Upper lobe of left lung (tissue), 6 donors: ENCODE data around the gene BLACAT1. TPM values are rescaled to one million over a fixed set of nuclear protein-coding genes. Genes with fewer than 3 reads are reported as not detected.

ENCODE experiments used
- ATAC-seq, 2 donors: fragments of 200-7000 bp; cut with Tn5 transposase; one replicate each; pipeline ENCODE4 v1.9.1; 2022; ENCODE audit warnings: mild to moderate bottlenecking in 2 of 2, moderate library complexity in 2 of 2; ENCODE audit not compliant: low FRiP score in 2 of 2
- DNase-seq, 2 donors: peaks; one replicate each; pipeline ENCODE4 v3.0.0-alpha.2; 2019 to 2020
- H3K27ac ChIP-seq, 4 donors: fragments of 200-600 bp; sonication (generic); one replicate each; pipeline ENCODE4 v1.5.1; 2016 to 2019
- H3K27me3 ChIP-seq, 4 donors: fragments of 200-600 bp; sonication (generic); one replicate each; pipeline ENCODE4 v1.5.1; 2017 to 2019
- H3K36me3 ChIP-seq, 4 donors: fragments of 200-600 bp; sonication (generic); one replicate each; pipeline ENCODE4 v1.5.1; 2016 to 2019
- H3K4me1 ChIP-seq, 4 donors: fragments of 200-600 bp; sonication (generic); one replicate each; pipeline ENCODE4 v1.5.1; 2018 to 2019
- H3K4me3 ChIP-seq, 4 donors: fragments of 200-600 bp; sonication (generic); one replicate each; pipeline ENCODE4 v1.5.1; 2017 to 2019; ENCODE audit warnings: mild to moderate bottlenecking in 2 of 4, moderate library complexity in 1 of 4
- H3K9me3 ChIP-seq, 4 donors: fragments of 200-600 bp; sonication (generic); one replicate each; pipeline ENCODE4 v1.5.1; 2018 to 2019
- EP300 ChIP-seq, 4 donors: sonication (generic); formaldehyde crosslinking; IDR thresholded peaks; one replicate each; pipeline ENCODE4 v1.5.1; 2017; ENCODE audit warnings: antibody characterized with exemption in 4 of 4, control low read depth in 2 of 4
- POLR2A ChIP-seq, 4 donors: fragments of 450-650 bp; IDR thresholded peaks; one replicate each; pipeline ENCODE4 v1.5.1; 2016 to 2017; ENCODE audit warnings: antibody characterized with exemption in 4 of 4, mild to moderate bottlenecking in 2 of 4
- POLR2AphosphoS5 ChIP-seq, 2 donors: sonication (generic); formaldehyde crosslinking; IDR thresholded peaks; one replicate each; pipeline ENCODE4 v1.5.1; 2017; ENCODE audit warnings: antibody characterized with exemption in 2 of 2
- WGBS, 2 donors: methylation state at CpG; one replicate each; pipeline ENCODE4 v1.1.5; 2017 to 2018; 5-methylcytosine and 5-hydroxymethylcytosine counted together
- total RNA-seq, 6 donors: library from RNA; depleted of rRNA in 4 of 6; stranded (reverse); fragments of >200 nt in 4 of 6; gene quantifications; one replicate each; pipeline versions ENCODE4 v1.1.0 to v1.2.1, GENCODE V29; 2016 to 2021
- TF ChIP-seq, protein P1 (sequence below), 6 experiments: fragments of 450-650 bp in 4 of 6; fragments of 200-600 bp in 2 of 6; sonication (generic) in 2 of 6; IDR thresholded peaks; one replicate each; pipeline ENCODE4 v1.5.1; 2016 to 2019; ENCODE audit warnings: antibody characterized with exemption in 6 of 6
- donor health status: DM: no; HTN: no; CAD: no; lungs with moderate emphysema.
- donor health status: DM: no; HTN: yes; CAD: no; lungs with severe emphysema.

Gene BLACAT1
- total RNA-seq, 6 donors from 2014 or later: 0.40 to 4.2 (median 1.1) TPM

DNA sequence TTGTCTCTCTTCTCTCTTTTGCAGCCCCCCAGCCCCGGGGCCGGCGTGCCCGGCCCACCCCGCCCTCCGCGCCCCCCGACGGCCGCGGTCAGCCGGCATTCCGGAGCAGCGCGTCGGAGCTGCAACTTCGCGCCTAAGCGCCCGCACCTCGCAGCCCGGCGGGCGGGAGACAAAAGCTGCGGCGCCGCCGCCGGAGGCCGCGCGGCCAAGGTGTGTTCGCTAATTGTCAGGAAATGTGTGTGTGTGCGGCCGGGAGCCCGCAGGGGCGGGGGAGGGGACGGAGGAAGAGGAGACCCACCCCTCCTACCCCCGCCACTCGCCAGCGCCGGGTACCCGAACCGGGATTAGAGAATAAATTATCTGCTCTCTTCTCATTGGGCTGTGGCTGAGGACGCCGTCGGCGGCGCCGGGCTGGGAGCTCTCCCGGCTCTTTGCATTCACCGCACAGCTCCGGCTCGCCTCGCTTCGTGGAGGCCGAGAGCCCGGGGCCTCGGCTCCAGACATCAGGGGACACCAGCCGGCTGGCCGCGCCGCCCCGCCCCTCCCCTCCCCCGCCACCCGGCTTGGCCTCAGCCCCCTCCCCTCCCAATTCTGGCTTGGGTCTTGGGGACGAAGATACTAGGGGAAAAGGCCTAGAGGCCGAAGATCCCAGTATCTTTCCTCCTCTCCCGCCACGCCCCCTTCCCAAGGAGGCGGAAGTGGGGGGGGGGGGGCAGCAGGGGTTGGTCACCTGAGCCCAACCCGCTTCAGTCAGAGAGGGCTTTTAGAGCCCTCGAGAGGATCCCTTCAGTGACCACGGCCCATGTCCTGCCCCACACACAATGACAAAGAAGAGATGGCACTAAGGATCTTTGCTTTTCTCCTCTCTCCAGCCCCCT lies 1.3 kb upstream of the BLACAT1 start:
- Histone ChIP-seq H3K4me1 (peaks cover 16 to 30% (median 22%) of the 10 kb centered on the region in 4 donors), H3K27ac (no peak overlapping the region), H3K9me3 (no peaks in the 10 kb centered on the region), H3K27me3 (peaks cover 0 to 39% (median 22%) of the 10 kb centered on the region in 4 donors), H3K36me3 (no peaks in the 10 kb centered on the region), H3K4me3 (peak overlapping the region in 3 of 4 donors; percentile 11 to 36 (median 21))
- DNase-seq (peak in 1 of 2 donors; percentile 86), ATAC-seq (no peak)
- TF ChIP-seq POLR2A (IDR thresholded peaks at IDR 0.05): no peak
- TF ChIP-seq EP300 (IDR thresholded peaks at IDR 0.05): no peak
- no peak for TF ChIP-seq POLR2AphosphoS5 (IDR thresholded peaks at IDR 0.05)
- TF ChIP-seq, protein P1, sequence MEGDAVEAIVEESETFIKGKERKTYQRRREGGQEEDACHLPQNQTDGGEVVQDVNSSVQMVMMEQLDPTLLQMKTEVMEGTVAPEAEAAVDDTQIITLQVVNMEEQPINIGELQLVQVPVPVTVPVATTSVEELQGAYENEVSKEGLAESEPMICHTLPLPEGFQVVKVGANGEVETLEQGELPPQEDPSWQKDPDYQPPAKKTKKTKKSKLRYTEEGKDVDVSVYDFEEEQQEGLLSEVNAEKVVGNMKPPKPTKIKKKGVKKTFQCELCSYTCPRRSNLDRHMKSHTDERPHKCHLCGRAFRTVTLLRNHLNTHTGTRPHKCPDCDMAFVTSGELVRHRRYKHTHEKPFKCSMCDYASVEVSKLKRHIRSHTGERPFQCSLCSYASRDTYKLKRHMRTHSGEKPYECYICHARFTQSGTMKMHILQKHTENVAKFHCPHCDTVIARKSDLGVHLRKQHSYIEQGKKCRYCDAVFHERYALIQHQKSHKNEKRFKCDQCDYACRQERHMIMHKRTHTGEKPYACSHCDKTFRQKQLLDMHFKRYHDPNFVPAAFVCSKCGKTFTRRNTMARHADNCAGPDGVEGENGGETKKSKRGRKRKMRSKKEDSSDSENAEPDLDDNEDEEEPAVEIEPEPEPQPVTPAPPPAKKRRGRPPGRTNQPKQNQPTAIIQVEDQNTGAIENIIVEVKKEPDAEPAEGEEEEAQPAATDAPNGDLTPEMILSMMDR (IDR thresholded peaks at IDR 0.05): no peak
- 2% methylated on average over 39 of the region's 74 CpGs; no CpG with 5 or more reads in 1 of the 2 donors for WGBS, 2 donors

DNA sequence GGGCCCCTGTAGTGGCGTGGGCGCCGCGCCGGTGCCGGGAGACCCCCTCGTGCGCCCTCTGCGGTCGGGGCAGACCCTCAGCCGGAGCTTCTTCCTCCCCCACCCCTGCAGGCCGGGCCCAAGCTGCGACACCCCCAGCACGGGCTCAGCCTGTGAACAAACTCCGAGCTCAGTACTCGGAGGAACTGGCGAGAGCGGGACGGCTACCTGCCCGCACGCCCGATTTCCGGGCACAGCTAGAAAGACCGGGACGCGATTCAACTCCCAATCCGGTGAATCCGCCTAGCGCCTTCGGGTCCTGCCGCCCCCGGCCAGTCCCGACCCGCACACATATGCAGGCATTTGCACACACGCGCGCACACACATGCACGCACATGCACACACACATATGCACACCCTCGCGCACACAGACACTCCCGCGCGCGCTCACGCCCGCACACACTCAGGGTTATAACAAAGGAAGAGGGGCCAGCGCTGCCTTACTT lies 580 bp upstream of the BLACAT1 start:
- DNase-seq (peak in 1 of 2 donors; percentile 83), ATAC-seq (no peak)
- H3K9me3 ChIP-seq: no peaks in the 10 kb centered on the region
- WGBS, 2 donors: 0 to 2% methylated on average over 8 to 15 of the region's 47 CpGs
- H3K4me3 ChIP-seq: peak overlapping the region in 3 of 4 donors; percentile 11 to 36 (median 21)
- H3K27me3 ChIP-seq: peaks cover 0 to 41% (median 22%) of the 10 kb centered on the region in 4 donors
- H3K4me1 ChIP-seq: peaks cover 16 to 30% (median 22%) of the 10 kb centered on the region in 4 donors
- H3K27ac ChIP-seq: no peak overlapping the region
- no peak for TF ChIP-seq EP300 (IDR thresholded peaks at IDR 0.05)
- TF ChIP-seq POLR2AphosphoS5 (IDR thresholded peaks at IDR 0.05): no peak
- TF ChIP-seq, protein P1 (IDR thresholded peaks at IDR 0.05): no peak
- TF ChIP-seq POLR2A (IDR thresholded peaks at IDR 0.05): no peak
- H3K36me3 ChIP-seq: no peaks in the 10 kb centered on the region

DNA sequence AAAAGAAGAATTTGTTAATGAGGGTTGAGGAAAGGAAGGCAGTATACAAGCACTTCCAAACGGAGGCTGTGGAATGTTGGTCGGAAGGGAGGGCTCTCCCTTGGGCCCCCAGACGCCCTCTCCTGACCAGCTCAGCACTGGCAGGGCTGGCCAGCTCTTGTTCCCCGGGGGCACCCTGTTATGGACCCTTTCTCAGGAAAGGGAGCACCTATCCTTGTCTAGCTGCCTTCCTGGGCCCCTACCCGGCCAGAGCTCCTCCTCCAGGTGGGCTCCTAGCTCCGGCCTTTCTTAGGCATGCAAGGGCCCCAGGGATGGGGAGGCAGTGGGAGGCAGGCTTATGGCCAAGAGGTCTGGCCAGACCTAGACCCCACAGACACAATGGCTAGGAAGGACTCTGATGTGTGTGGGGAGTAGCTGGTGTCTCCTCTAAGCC lies 926 bp downstream of the BLACAT1 start:
- no peak overlapping the region for H3K27ac ChIP-seq
- no peaks in the 10 kb centered on the region for H3K36me3 ChIP-seq
- no peak overlapping the region for H3K4me3 ChIP-seq
- H3K27me3 ChIP-seq: peaks cover 0 to 41% (median 22%) of the 10 kb centered on the region in 4 donors
- no peak for TF ChIP-seq POLR2AphosphoS5 (IDR thresholded peaks at IDR 0.05)
- no peak for TF ChIP-seq EP300 (IDR thresholded peaks at IDR 0.05)
- TF ChIP-seq, protein P1 (IDR thresholded peaks at IDR 0.05): no peak
- TF ChIP-seq POLR2A (IDR thresholded peaks at IDR 0.05): no peak
- WGBS, 2 donors: 15 to 29% methylated on average over 6 of the region's 6 CpGs
- no peak for DNase-seq
- H3K4me1 ChIP-seq: peaks cover 16 to 30% (median 22%) of the 10 kb centered on the region in 4 donors
- no peak for ATAC-seq
- H3K9me3 ChIP-seq: no peaks in the 10 kb centered on the region

DNA sequence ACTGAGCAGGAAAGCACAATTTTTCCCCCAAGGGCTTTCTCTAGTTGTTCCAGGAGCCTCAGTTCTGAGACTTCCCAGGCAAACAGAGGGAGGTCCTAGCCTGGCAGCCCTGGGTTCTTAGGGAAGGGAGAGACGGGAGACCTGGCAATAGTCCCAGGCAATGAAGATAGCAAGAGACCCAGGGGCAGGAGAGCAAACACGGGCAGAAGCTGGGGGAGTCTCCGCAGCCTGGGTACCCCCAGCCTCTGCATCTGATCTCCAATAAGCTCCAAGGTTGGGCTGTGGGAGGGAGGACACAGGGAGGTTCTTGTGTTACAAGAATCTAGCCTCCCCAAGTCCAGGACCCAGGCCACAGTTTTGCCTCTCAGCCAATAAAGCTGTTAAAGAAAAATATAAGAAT lies 2.4 kb downstream of the BLACAT1 start:
- H3K4me3 ChIP-seq: no peak overlapping the region
- DNase-seq (no peak), ATAC-seq (no peak)
- peaks cover 0 to 41% (median 22%) of the 10 kb centered on the region in 4 donors for H3K27me3 ChIP-seq
- H3K4me1 ChIP-seq: peaks cover 16 to 30% (median 22%) of the 10 kb centered on the region in 4 donors
- no peaks in the 10 kb centered on the region for H3K36me3 ChIP-seq
- TF ChIP-seq EP300 (IDR thresholded peaks at IDR 0.05): no peak
- TF ChIP-seq POLR2AphosphoS5 (IDR thresholded peaks at IDR 0.05): no peak
- TF ChIP-seq, protein P1 (IDR thresholded peaks at IDR 0.05): no peak
- TF ChIP-seq POLR2A (IDR thresholded peaks at IDR 0.05): no peak
- no peak overlapping the region for H3K27ac ChIP-seq
- 0 to 61% methylated on average over 2 to 3 of the region's 3 CpGs for WGBS, 2 donors
- H3K9me3 ChIP-seq: no peaks in the 10 kb centered on the region
